Measurements from ENCODE around the gene CEP170B. TPM values are rescaled to one million over a fixed set of nuclear protein-coding genes. Genes with fewer than 3 reads are reported as not detected.

The CEP170B gene
- total and polyA plus RNA-seq, 2 of the 8 experiments (the other 6 are each of a cell fraction or from before 2014, with no cell fraction given), result 9.1 to 33.8 TPM

- FAIRE-seq (no peak), DNase-seq (ENCODE audit: low read depth in 1 of 2, low spot score in 2 of 2) (peak in 1 of 2 experiments; percentile 48)
- Histone ChIP-seq H3K4me3 (ENCODE audit: extremely low read depth in 1 of 4, insufficient read depth in 2 of 4, low read depth in 3 of 4, low read length in 4 of 4) (no peak overlapping the region), H3K18ac (ENCODE audit: extremely low read depth, low read length) (no peak overlapping the region), H3K27ac (ENCODE audit: low read depth, low read length) (no peak overlapping the region; the same call in 1 of the 2 replicates), H3K9ac (replicated peaks in 1 of 4; ENCODE audit: extremely low read depth in 1 of 4, low read depth in 3 of 4, low read length in 3 of 4) (no peak overlapping the region), H3K36me3 (ENCODE audit: control insufficient read depth in 2 of 4, insufficient read depth in 4 of 4, low read length in 3 of 4) (peaks cover 0 to under 1% (median 0%) of the 10 kb centered on the region in 4 experiments; a peak in 1 of 8 replicates), H3K56ac (replicated peaks; ENCODE audit: insufficient read length, low read depth, low read length) (no peak overlapping the region), H4K20me1 (replicated peaks in 1 of 2; ENCODE audit: control insufficient read depth in 1 of 2, insufficient read depth in 2 of 2, low read length in 2 of 2) (peaks cover 0 to 3% of the 10 kb centered on the region in 2 experiments), H2BK12ac (ENCODE audit: low read depth, low read length) (no peak overlapping the region), H2BK15ac (ENCODE audit: low read length) (no peak overlapping the region; the same call in 1 of the 2 replicates), H3K23me2 (ENCODE audit: low read depth, low read length) (peaks cover 12% of the 10 kb centered on the region; the same call in 1 of the 2 replicates), H2AFZ (ENCODE audit: low read length) (no peak overlapping the region), H4K5ac (ENCODE audit: insufficient read length, low read depth, low read length) (no peak overlapping the region), H3K14ac (ENCODE audit: insufficient read length) (no peak overlapping the region), H2AK5ac (ENCODE audit: low read depth, low read length) (no peak overlapping the region), H2BK5ac (ENCODE audit: low read depth, low read length) (no peak overlapping the region; the same call in 1 of the 2 replicates), H3K4me2 (ENCODE audit: insufficient read depth in 1 of 2, low read depth in 2 of 2, low read length in 2 of 2) (no peak overlapping the region), H2BK20ac (ENCODE audit: low read length) (no peak overlapping the region), H3K4me1 (replicated peaks in 1 of 4; ENCODE audit: control insufficient read depth in 3 of 4, insufficient read depth in 4 of 4, low read length in 3 of 4) (peaks cover 0 to 3% (median 1%) of the 10 kb centered on the region in 4 experiments; a peak in 3 of 7 replicates), H3K4ac (replicated peaks; ENCODE audit: insufficient read length, low read depth, low read length) (no peak overlapping the region), H3K9me3 (ENCODE audit: insufficient read depth in 2 of 2, low read depth in 1 of 2, low read length in 1 of 2) (no peaks in the 10 kb centered on the region), H4K8ac (ENCODE audit: extremely low read depth, insufficient read depth, low read length) (no peak overlapping the region; the same call in 1 of the 2 replicates), H3K79me2 (ENCODE audit: control insufficient read depth in 1 of 2, insufficient read depth in 2 of 2, low read length in 2 of 2) (no peaks in the 10 kb centered on the region), H3K79me1 (ENCODE audit: low read depth, low read length) (no peaks in the 10 kb centered on the region), H3K23ac (ENCODE audit: insufficient read length) (no peak overlapping the region), H3K27me3 (replicated peaks in 1 of 4; ENCODE audit: control insufficient read depth in 3 of 4, extremely low read depth in 1 of 4, insufficient read depth in 3 of 4, low read length in 3 of 4) (no peaks in the 10 kb centered on the region), H2BK120ac (replicated peaks; ENCODE audit: low read depth, low read length) (no peak overlapping the region), H4K91ac (replicated peaks; ENCODE audit: insufficient read length, low read length) (no peak overlapping the region)
- 88% methylated on average over 30 of the region's 31 CpGs; no CpG with 5 or more reads in 1 of the 2 experiments for WGBS, 2 experiments (ENCODE audit: extremely low coverage in 1 of 2, insufficient coverage in 1 of 2, insufficient read length in 1 of 2, insufficient replicate concordance in 2 of 2, low coverage in 1 of 2, low lambda C conversion rate in 2 of 2, missing lambda C conversion rate in 1 of 2)
- TF ChIP-seq GTF2F1 (IDR thresholded peaks at IDR 0.05; ENCODE audit: borderline replicate concordance, low read depth, low read length) (no peak), PHF8 (conservative IDR thresholded peaks at IDR 0.05; ENCODE audit: low read depth, low read length) (no peak), SIRT6 (IDR thresholded peaks at IDR 0.05; ENCODE audit: low read length) (no peak), YY1 (IDR thresholded peaks at IDR 0.05; ENCODE audit: low read depth, low read length) (no peak), BRCA1 (IDR thresholded peaks at IDR 0.05; ENCODE audit: low read depth, low read length) (no peak), CEBPB (IDR thresholded peaks at IDR 0.05; ENCODE audit: low read depth, low read length) (no peak), SIX5 (IDR thresholded peaks at IDR 0.05; ENCODE audit: low read depth, low read length) (no peak), SP1 (IDR thresholded peaks at IDR 0.05; ENCODE audit: low read depth, low read length) (no peak), POLR2A (IDR thresholded peaks at IDR 0.05; ENCODE audit: control extremely low read depth in 1 of 2, low read depth in 2 of 2, low read length in 2 of 2) (no peak)
- CTCF ChIA-PET (ENCODE audit: partially characterized antibody), result interaction anchor here (0.9 to 1.4 kb wide), 3 partner anchors 66 to 115 kb away, joined by 3 to 4 read pairs (median 3); no protein-coding TSS in a partner anchor
- POLR2A ChIA-PET (ENCODE audit: partially characterized antibody), result interaction anchor here (0.8 to 2.1 kb wide), 6 partner anchors 10 to 82 kb away, joined by 3 to 8 read pairs (median 4); no protein-coding TSS in a partner anchor
These were observed 27.7 kb downstream of the CEP170B start for GRCh38 chr14:104892531-104893434.

All from H1 (cell line).